ENCODE measurements around the gene SH3BP4. TPM values are rescaled to one million over a fixed set of nuclear protein-coding genes. Genes with fewer than 3 reads are reported as not detected.

The SH3BP4 gene
- total and polyA plus RNA-seq, 2 of the 13 experiments (the other 11 are each of a cell fraction or from before 2014, with no cell fraction given) = 34.6 to 99.1 TPM

DNA sequence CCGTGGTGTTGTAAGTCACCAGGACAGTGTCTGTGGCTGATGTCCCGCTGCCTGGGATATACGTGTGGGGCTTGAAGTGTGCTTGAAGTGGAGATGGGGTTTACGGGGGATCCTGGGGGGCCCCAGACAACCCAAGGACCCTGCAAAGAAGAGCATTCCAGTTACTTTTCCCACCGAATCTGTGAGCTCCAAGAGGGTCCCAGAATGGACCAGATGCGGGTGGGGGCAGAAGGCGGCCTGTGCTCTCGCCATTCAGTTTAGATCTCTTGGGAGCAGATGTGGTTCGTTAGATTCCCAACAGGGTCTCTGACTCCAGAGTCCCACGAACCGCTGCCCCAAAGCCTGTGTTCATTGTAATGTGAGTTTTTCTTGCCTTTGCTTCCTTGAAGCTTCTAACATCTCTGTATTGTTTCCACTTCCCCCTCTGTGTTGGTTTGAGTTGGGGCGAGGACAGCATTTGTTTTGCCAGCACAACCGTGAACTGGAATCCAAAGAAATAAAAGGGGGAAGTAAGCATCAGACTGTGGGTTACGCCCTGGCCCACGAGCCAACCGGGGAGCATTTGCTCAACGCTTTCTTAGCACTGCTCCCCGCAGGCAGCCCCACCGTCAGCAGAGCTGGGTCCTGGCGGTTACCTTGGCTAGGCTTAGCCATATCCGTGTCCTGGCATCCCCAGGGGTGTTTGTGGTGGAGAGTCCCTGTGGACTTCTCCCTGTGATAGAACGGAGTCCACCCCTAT lies 92.1 kb downstream of the SH3BP4 start:
- no TSS peak for BruUV-seq (replicated peaks)
- H3K9ac ChIP-seq (ENCODE audit: insufficient read depth, low read depth, low read length) = no peak overlapping the region
- FAIRE-seq (no peak), ATAC-seq (no peak; the same call in 2 of the 3 replicates), DNase-seq (ENCODE audit: low spot score) (no peak)
- H3K27me3 ChIP-seq (ENCODE audit: control insufficient read depth in 1 of 2, insufficient read depth in 2 of 2, low read length in 2 of 2) = no peaks in the 10 kb centered on the region
- WGBS (ENCODE audit: low lambda C conversion rate) = 97% methylated on average over 21 of the region's 22 CpGs
- H3K79me2 ChIP-seq (ENCODE audit: insufficient read depth, low read length) = peaks cover 8% of the 10 kb centered on the region
- peaks cover 7% of the 10 kb centered on the region; the same call in 1 of the 2 replicates for H3K4me1 ChIP-seq (ENCODE audit: insufficient read depth, low read length)
- POLR2A ChIA-PET = no interaction called here
- CTCF ChIA-PET (ENCODE audit: low intra/inter-chr PET ratio, low total read pairs) = no interaction called here
- no peak overlapping the region for H3K4me3 ChIP-seq (replicated peaks in 1 of 3; ENCODE audit: insufficient read depth in 1 of 3, low read depth in 2 of 3, low read length in 3 of 3)
- H2AFZ ChIP-seq (ENCODE audit: low read length) = no peak overlapping the region
- intact Hi-C loops (cut with micrococcal nuclease; ENCODE audit: unreplicated experiment) (no loop called here), in situ Hi-C loops (cut with HindIII; ENCODE audit: extremely low pct_ligation_motif_present, low pct_unique_long_range_greater_than_20kb) (no loop called here)
- TF ChIP-seq ZNF563 (CRISPR knock-in tag; IDR thresholded peaks at IDR 0.05) = no peak
- no peak for TF ChIP-seq CHD2 (IDR thresholded peaks at IDR 0.05; ENCODE audit: low read depth, low read length)
- TF ChIP-seq, protein P1, sequence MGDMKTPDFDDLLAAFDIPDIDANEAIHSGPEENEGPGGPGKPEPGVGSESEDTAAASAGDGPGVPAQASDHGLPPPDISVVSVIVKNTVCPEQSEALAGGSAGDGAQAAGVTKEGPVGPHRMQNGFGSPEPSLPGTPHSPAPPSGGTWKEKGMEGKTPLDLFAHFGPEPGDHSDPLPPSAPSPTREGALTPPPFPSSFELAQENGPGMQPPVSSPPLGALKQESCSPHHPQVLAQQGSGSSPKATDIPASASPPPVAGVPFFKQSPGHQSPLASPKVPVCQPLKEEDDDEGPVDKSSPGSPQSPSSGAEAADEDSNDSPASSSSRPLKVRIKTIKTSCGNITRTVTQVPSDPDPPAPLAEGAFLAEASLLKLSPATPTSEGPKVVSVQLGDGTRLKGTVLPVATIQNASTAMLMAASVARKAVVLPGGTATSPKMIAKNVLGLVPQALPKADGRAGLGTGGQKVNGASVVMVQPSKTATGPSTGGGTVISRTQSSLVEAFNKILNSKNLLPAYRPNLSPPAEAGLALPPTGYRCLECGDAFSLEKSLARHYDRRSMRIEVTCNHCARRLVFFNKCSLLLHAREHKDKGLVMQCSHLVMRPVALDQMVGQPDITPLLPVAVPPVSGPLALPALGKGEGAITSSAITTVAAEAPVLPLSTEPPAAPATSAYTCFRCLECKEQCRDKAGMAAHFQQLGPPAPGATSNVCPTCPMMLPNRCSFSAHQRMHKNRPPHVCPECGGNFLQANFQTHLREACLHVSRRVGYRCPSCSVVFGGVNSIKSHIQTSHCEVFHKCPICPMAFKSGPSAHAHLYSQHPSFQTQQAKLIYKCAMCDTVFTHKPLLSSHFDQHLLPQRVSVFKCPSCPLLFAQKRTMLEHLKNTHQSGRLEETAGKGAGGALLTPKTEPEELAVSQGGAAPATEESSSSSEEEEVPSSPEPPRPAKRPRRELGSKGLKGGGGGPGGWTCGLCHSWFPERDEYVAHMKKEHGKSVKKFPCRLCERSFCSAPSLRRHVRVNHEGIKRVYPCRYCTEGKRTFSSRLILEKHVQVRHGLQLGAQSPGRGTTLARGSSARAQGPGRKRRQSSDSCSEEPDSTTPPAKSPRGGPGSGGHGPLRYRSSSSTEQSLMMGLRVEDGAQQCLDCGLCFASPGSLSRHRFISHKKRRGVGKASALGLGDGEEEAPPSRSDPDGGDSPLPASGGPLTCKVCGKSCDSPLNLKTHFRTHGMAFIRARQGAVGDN (CRISPR knock-in tag; IDR thresholded peaks at IDR 0.05) = 0 out of 2 replicates have a peak, but pooled peaks have one; percentile 4
- TF ChIP-seq CEBPB (IDR thresholded peaks at IDR 0.05; ENCODE audit: borderline replicate concordance, low read depth, low read length) = no peak
- TF ChIP-seq, protein P2, sequence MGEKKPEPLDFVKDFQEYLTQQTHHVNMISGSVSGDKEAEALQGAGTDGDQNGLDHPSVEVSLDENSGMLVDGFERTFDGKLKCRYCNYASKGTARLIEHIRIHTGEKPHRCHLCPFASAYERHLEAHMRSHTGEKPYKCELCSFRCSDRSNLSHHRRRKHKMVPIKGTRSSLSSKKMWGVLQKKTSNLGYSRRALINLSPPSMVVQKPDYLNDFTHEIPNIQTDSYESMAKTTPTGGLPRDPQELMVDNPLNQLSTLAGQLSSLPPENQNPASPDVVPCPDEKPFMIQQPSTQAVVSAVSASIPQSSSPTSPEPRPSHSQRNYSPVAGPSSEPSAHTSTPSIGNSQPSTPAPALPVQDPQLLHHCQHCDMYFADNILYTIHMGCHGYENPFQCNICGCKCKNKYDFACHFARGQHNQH (CRISPR knock-in tag; IDR thresholded peaks at IDR 0.05) = no peak
- peak; percentile 47 for TF ChIP-seq AGO2 (optimal IDR thresholded peaks at IDR 0.05; ENCODE audit: low read depth, low read length)
- TF ChIP-seq ZSCAN29 (CRISPR knock-in tag; conservative IDR thresholded peaks at IDR 0.05) = no peak
- no peak for TF ChIP-seq XRCC5 (optimal IDR thresholded peaks at IDR 0.05; ENCODE audit: low read length)
- TF ChIP-seq, protein P3, sequence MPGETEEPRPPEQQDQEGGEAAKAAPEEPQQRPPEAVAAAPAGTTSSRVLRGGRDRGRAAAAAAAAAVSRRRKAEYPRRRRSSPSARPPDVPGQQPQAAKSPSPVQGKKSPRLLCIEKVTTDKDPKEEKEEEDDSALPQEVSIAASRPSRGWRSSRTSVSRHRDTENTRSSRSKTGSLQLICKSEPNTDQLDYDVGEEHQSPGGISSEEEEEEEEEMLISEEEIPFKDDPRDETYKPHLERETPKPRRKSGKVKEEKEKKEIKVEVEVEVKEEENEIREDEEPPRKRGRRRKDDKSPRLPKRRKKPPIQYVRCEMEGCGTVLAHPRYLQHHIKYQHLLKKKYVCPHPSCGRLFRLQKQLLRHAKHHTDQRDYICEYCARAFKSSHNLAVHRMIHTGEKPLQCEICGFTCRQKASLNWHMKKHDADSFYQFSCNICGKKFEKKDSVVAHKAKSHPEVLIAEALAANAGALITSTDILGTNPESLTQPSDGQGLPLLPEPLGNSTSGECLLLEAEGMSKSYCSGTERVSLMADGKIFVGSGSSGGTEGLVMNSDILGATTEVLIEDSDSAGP (CRISPR knock-in tag; IDR thresholded peaks at IDR 0.05; ENCODE audit: borderline replicate concordance) = no peak
- TF ChIP-seq, protein P4, sequence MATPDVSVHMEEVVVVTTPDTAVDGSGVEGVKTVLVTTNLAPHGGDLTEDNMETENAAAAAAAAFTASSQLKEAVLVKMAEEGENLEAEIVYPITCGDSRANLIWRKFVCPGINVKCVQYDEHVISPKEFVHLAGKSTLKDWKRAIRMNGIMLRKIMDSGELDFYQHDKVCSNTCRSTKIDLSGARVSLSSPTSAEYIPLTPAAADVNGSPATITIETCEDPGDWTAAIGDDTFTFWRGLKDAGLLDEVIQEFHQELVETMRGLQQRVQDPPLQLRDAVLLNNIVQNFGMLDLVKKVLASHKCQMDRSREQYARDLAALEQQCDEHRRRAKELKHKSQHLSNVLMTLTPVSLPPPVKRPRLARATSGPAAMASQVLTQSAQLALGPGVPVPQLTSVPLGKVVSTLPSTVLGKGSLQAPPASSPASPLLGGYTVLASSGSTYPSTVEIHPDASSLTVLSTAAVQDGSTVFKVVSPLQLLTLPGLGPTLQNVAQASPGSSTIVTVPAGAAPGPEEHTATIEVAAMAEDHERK (CRISPR knock-in tag; IDR thresholded peaks at IDR 0.05; ENCODE audit: low read depth) = no peak
- TF ChIP-seq HNRNPUL1 (IDR thresholded peaks at IDR 0.05; ENCODE audit: low read depth, low read length) = no peak
- peak; percentile 49 for TF ChIP-seq RBM22 (optimal IDR thresholded peaks at IDR 0.05; ENCODE audit: low read length)
- H3K9me3 ChIP-seq (ENCODE audit: low read length) = no peaks in the 10 kb centered on the region
- H4K20me1 ChIP-seq (ENCODE audit: insufficient read depth, low read length) = peaks cover 69% of the 10 kb centered on the region
- no peak overlapping the region for H3K27ac ChIP-seq (ENCODE audit: extremely low read length, insufficient read depth, low read length)
- no peak overlapping the region for H3K4me2 ChIP-seq (ENCODE audit: low read depth, low read length)
- peaks cover 66 to 95% of the 10 kb centered on the region in 2 experiments for H3K36me3 ChIP-seq (replicated peaks in 1 of 2; ENCODE audit: control insufficient read depth in 1 of 2, insufficient read depth in 2 of 2, low read length in 2 of 2)

All from HepG2 (cell line).